SU-DHL-6 (cell line): Measurements from ENCODE around the gene PRAMEF7.
"Not testable (repeated sequence)": the region's sequence is repeated elsewhere in the genome, so short reads cannot be mapped to it uniquely, and the experiment has no call there.

Source experiments
- H2AFZ ChIP-seq: fragments of 200-600 bp; sonication (generic); 2 replicates; pipeline ENCODE4 v1.6.1; 2014; ENCODE audit warnings: low read depth, mild to moderate bottlenecking, moderate library complexity, mixed read lengths, antibody characterized with exemption, low read length; ENCODE audit not compliant: severe bottlenecking
- H3F3A ChIP-seq: fragments of 200-600 bp; shearing (Covaris generic); 2 replicates; pipeline ENCODE4 v1.6.0; 2016; ENCODE audit warnings: antibody characterized with exemption, mild to moderate bottlenecking; ENCODE audit not compliant: insufficient read depth
- H3K27ac ChIP-seq: fragments of 200-600 bp; sonication (generic); 2 replicates; pipeline ENCODE4 v1.5.1; 2016; ENCODE audit warnings: low read depth, mild to moderate bottlenecking, low read length, moderate library complexity, mixed read lengths
- H3K27me3 ChIP-seq: fragments of 200-600 bp; sonication (generic), shearing (Covaris generic); 2 replicates; pipeline ENCODE4 v1.6.0; 2014; ENCODE audit warnings: mild to moderate bottlenecking, low read length
- H3K36me3 ChIP-seq: fragments of 200-600 bp; sonication (generic); 2 replicates; pipeline ENCODE4 v1.6.1; 2014; ENCODE audit warnings: mild to moderate bottlenecking, low read length, mixed read lengths
- H3K4me2 ChIP-seq: fragments of 300-600, 200-600 bp; shearing (Covaris generic), sonication (generic); 2 replicates; pipeline ENCODE4 v1.6.0; 2014; ENCODE audit warnings: low read length, low read depth, mild to moderate bottlenecking; ENCODE audit not compliant: poor library complexity, severe bottlenecking
- H3K4me3 ChIP-seq: fragments of 200-600 bp; sonication (generic); 2 replicates; pipeline ENCODE4 v1.5.1; 2014; ENCODE audit warnings: antibody characterized with exemption, low read length, mild to moderate bottlenecking, mixed read lengths; ENCODE audit not compliant: insufficient read depth, poor library complexity, severe bottlenecking
- H3K79me2 ChIP-seq: fragments of 200-600 bp; sonication (generic); 2 replicates; pipeline ENCODE4 v1.6.1; 2014; ENCODE audit warnings: mild to moderate bottlenecking, low read length, moderate library complexity; ENCODE audit not compliant: insufficient read depth
- H3K9ac ChIP-seq: fragments of 200-600 bp; sonication (generic); 2 replicates; pipeline ENCODE4 v1.7.0; 2014; ENCODE audit warnings: mild to moderate bottlenecking, low read length
- H3K9me2 ChIP-seq: fragments of 200-600 bp; sonication (generic); replicated peaks from 2 replicates; pipeline ENCODE4 v1.6.1; 2014; ENCODE audit warnings: low read length; ENCODE audit not compliant: insufficient read depth
- H3K9me3 ChIP-seq: fragments of 200-600 bp; sonication (generic); 2 replicates; pipeline ENCODE4 v1.6.1; 2014; ENCODE audit warnings: low read length, mixed read lengths; ENCODE audit not compliant: insufficient read depth
- H4K20me1 ChIP-seq: fragments of 200-600 bp; sonication (generic); 2 replicates; pipeline ENCODE4 v1.6.1; 2014; ENCODE audit warnings: low read depth, mild to moderate bottlenecking, antibody characterized with exemption, low read length, moderate library complexity, mixed read lengths

PRAMEF7 gene

DNA sequence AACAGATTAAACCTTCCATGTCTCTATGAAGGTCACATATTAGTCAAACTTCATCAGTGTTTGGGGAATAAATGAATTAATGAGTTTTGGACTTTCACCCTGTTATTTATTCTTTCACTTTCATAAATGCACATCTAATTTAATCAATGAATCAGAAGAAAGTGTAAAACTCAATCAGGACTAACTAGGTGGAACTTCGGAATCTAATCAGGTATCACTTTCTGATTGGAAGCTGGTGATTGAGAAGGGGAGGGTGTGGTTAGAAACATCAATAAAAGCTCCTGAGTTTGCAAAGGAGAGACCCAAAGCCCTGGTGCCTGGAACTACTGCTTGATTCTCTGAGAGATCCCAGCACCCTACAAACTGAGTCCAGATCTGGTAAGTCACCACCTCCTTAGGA lies at the start of gene PRAMEF7:
TSS of gene PRAMEF7 (plus strand) at position 301 of the 400 bp plus-strand sequence. CDS start 1,083 bp downstream, outside the sequence.
- H3K4me2 ChIP-seq = not testable (repeated sequence)

GRCh38 chr1:12878453-12878852 lies 38.0 kb upstream of the PRAMEF7 start:
- not testable (repeated sequence) for H3K79me2 ChIP-seq, H3K27me3 ChIP-seq

More for the DNA sequence above, at the start of gene PRAMEF7:
- H3K4me3 ChIP-seq, H3K9ac ChIP-seq, H3K9me3 ChIP-seq, H3K36me3 ChIP-seq, H3K79me2 ChIP-seq, H3K27ac ChIP-seq, H2AFZ ChIP-seq, H3K27me3 ChIP-seq, H3K9me2 ChIP-seq, H4K20me1 ChIP-seq, H3F3A ChIP-seq: not testable (repeated sequence)

GRCh38 chr1:12886101-12886500 lies 30.3 kb upstream of the PRAMEF7 start, which contains the start of gene PRAMEF4:
TSS of gene PRAMEF4 (minus strand) at chr1:12886201. CDS start at chr1:12883394, 2,807 bp downstream.
- not testable (repeated sequence) for H2AFZ ChIP-seq, H3K9me3 ChIP-seq, H3F3A ChIP-seq, H4K20me1 ChIP-seq, H3K4me3 ChIP-seq, H3K9me2 ChIP-seq, H3K79me2 ChIP-seq, H3K36me3 ChIP-seq, H3K9ac ChIP-seq, H3K27me3 ChIP-seq, H3K4me2 ChIP-seq, H3K27ac ChIP-seq

More at GRCh38 chr1:12878453-12878852, 38.0 kb upstream of the PRAMEF7 start:
- H2AFZ ChIP-seq, H3K4me3 ChIP-seq, H3K9me3 ChIP-seq, H3K9me2 ChIP-seq, H3K4me2 ChIP-seq, H4K20me1 ChIP-seq, H3F3A ChIP-seq, H3K36me3 ChIP-seq, H3K9ac ChIP-seq, H3K27ac ChIP-seq: not testable (repeated sequence)

DNA sequence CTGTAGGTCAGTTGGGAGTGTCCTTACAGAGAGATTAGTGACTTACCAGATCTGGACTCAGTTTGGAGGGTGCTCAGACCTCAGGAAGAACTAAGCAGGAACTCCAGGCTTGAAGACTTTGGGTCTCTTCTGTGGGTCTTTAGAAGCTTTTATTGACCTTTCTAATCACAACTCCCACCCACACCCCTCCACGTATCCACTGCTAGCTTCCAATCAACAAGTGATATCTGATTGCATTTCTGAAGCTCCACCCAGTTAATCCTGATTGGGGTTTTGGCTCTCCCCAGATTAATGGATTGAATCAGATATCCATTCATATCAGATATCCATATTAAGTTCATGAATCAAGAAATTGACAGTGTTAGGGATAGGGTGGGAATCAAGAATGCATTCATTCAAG lies 18.2 kb upstream of the PRAMEF7 start, which contains the start of gene PRAMEF10:
TSS of gene PRAMEF10 (minus strand) at position 101 of the 400 bp plus-strand sequence. CDS start 2,423 bp downstream, outside the sequence.
- not testable (repeated sequence) for H3K9me2 ChIP-seq, H4K20me1 ChIP-seq, H2AFZ ChIP-seq, H3K79me2 ChIP-seq, H3K27ac ChIP-seq, H3K4me3 ChIP-seq, H3K9me3 ChIP-seq, H3F3A ChIP-seq, H3K36me3 ChIP-seq, H3K4me2 ChIP-seq, H3K9ac ChIP-seq, H3K27me3 ChIP-seq

DNA sequence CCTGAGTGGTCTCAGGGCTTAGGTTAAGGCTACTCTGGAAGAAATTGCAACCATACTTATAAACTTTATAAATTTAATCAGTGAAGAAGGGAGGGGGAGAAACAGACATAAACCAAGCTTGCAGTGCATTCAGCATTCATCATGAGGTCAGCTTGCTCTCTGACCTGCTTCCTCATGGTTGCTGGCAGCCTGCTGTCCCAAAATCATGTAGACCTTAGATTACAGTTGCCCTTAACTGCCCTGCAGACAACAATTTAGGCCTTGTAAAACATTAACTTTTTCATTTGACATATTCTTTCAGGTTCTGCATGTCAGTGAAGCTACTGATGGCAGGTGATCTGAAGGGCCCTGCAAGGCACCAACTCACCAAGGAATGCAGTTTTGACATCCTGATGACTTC lies 17.2 kb upstream of the PRAMEF7 start:
- H3K9ac ChIP-seq, H3K9me3 ChIP-seq, H3K4me3 ChIP-seq, H3K36me3 ChIP-seq, H4K20me1 ChIP-seq, H3K27ac ChIP-seq, H3F3A ChIP-seq, H3K4me2 ChIP-seq, H3K27me3 ChIP-seq, H3K9me2 ChIP-seq, H3K79me2 ChIP-seq, H2AFZ ChIP-seq: not testable (repeated sequence)

DNA sequence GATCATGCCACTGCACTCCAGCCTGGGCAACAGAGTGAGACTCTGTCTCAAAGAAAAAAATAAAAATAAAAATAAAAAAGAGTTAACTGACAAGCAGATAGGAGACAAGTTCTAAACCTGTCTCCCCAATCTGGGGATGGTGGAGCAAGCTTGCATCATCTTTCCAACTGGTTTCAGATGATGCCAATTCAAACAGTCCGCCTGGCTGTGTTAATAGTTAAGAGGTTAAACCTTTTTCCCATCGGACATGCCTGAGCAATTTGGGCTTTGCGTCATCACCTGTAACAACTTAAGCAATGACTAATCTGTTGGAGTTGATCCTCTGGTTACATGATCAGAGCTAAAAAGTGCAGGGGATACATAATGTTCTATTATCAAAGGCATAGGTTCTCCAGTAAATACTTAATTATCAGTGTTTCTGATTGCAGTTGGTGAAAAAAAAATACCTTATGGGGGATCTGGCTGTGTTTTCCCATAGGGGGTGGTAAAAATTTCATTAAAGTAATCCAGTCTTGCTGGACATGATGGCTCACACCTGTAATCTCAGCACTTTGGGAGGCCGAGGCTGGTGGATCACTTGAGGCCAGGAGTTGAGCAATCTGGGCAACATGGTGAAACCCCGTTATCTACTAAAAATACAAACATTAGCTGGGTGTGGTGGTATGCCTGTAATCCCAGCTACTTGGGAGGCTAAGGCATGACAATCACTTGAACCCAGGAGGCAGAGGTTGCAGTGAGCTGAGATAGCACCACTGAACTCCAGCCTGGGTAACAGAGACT lies 12.4 kb upstream of the PRAMEF7 start:
- not testable (repeated sequence) for H3K4me3 ChIP-seq, H3K27me3 ChIP-seq, H3K36me3 ChIP-seq, H4K20me1 ChIP-seq, H3K9me2 ChIP-seq, H3K4me2 ChIP-seq, H3K27ac ChIP-seq, H3F3A ChIP-seq, H3K9me3 ChIP-seq, H3K79me2 ChIP-seq, H3K9ac ChIP-seq, H2AFZ ChIP-seq

DNA sequence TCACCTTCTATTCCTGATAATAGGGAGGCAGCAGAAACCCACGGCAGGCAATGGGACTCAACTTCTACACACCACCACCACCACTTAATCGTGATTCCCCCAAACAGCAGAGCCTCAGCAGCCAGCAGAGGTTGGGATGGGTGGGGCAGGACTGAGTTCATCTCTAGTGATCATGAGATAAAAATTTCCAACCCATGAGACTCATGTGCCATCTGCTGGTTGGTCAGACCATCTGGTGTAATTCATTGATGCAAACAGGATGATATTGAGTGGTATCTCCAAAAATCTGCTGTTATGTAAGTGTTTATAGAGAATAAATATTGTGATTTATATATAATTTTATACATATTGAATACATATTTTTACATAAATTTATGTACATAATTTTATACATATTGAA lies 5.3 kb downstream of the PRAMEF7 start:
- not testable (repeated sequence) for H4K20me1 ChIP-seq, H3K36me3 ChIP-seq, H3K4me2 ChIP-seq, H3K9ac ChIP-seq, H3K9me3 ChIP-seq, H3K27ac ChIP-seq, H3K79me2 ChIP-seq, H3F3A ChIP-seq, H2AFZ ChIP-seq, H3K9me2 ChIP-seq, H3K27me3 ChIP-seq, H3K4me3 ChIP-seq

- not testable (repeated sequence) for H3K27ac ChIP-seq, H2AFZ ChIP-seq, H3K9me2 ChIP-seq, H3F3A ChIP-seq, H3K27me3 ChIP-seq, H3K9me3 ChIP-seq, H3K4me3 ChIP-seq, H3K9ac ChIP-seq, H3K36me3 ChIP-seq, H4K20me1 ChIP-seq, H3K4me2 ChIP-seq, H3K79me2 ChIP-seq
Measured at GRCh38 chr1:12924368-12924767, 8.0 kb downstream of the PRAMEF7 start.
